Activated CD4-positive, CD25-positive, alpha-beta regulatory T cell (primary cell): ENCODE results near the gene TMCC3.
"Not testable (repeated sequence)": the region's sequence is repeated elsewhere in the genome, so short reads cannot be mapped to it uniquely, and the experiment has no call there.

Experiments
- DNase-seq, 4 experiments: peaks; one replicate each; lab custom pipeline; 2025; lab: John Stamatoyannopoulos, UW

Gene TMCC3, protein sequence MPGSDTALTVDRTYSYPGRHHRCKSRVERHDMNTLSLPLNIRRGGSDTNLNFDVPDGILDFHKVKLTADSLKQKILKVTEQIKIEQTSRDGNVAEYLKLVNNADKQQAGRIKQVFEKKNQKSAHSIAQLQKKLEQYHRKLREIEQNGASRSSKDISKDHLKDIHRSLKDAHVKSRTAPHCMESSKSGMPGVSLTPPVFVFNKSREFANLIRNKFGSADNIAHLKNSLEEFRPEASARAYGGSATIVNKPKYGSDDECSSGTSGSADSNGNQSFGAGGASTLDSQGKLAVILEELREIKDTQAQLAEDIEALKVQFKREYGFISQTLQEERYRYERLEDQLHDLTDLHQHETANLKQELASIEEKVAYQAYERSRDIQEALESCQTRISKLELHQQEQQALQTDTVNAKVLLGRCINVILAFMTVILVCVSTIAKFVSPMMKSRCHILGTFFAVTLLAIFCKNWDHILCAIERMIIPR

DNA sequence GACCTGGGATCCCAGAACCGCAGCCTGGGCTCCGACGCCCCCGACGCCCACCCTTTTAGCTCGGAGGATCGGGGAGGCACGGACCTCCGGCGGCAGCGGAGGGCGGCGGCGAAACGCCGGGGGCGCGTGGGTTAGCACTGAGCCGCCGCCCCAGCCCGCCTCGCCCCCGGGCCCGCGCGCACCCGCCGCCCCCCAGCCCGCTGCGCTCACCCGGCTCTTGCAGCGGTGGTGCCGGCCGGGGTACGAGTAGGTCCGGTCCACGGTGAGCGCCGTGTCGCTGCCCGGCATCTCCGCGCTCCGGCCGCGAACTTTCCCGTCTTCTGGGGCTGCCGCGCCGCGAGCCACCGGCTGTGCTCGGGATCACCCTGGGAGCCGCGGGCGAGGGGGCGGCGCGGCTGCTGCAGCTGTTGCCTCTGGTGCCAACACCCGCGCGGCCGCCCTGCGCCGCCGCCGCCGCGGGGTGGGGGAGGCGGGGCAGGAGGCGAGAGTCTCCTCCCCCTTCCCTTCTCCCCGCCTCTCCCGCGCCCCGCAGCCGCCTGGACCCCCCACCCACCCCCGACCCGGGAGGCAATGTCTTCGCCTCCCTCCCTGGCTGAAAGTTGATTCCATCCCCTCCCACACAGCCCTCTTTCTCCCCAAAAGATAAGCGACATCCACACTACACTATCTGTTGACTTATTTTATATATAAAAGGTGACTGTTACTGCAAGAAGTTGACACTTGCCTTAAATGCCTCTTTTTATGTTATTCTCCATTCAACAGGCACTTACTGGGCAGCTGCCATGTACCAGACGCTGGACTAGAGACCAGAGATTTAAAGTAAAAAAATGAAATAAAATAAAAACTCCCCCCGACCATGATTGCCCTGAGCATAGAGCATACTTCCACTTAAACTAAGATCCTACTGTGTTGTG, at the start of gene TMCC3:
TSS of gene TMCC3 (minus strand) at position 415 of the 914 bp plus-strand sequence. CDS start at position 288, 127 bp downstream.
- DNase-seq = no peak

DNA sequence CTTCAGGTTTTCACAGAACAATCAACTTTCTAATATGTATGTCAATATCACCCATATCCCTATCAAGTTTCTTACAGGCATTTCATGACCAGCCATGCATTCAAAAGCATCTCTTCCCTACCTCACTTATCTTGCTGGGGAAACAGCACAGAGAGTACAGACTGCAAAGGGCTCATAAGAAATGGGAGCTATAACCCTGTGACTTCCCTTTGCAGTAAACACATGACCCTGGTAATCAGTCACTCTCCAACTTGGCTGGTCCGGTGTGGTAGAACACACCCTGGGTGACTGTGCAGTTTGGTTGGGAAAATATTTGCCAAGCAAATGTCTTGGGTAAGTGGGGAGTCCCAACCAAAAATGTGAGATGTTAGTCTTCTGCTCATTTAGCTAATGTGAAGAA, 49.4 kb upstream of the TMCC3 start:
- no peak for DNase-seq

DNA sequence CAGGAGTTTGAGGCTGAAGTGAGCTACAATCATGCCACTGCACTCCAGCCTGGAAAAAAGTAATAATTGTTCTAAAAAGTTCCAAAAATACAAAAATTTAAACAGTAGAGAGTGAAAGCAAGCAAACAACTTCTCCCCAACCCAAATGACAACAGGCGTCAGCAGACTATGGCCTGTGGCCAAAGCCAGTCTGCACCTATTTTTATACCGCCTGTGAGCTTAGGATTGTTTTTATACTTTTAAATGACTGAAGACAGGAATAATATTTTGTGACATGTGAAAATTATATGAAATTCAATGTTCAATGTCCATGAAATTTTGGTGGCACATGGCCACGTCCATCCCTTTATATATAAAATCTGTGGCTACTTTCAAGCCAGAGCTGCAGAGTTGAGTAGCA, 48.2 kb upstream of the TMCC3 start:
- DNase-seq = no peak

DNA sequence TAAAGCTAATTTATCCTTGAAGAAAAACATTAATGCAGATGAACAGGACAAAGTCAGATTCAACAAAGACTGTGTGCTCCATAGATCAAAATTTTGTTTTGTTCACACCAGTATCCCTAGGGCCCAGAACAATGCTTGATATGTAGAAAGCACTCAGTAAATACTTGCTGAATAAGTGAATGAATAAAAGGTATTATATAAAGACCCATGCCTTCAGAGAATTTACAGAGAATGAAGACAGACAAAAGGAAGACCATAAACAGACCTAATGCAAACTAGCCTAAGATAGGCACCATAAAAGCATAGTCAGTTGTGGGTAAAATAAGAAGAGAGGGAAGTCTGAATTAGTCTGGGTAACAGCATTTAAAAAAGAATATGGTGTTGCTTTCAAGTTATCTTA, 47.3 kb upstream of the TMCC3 start:
- DNase-seq = no peak

DNA sequence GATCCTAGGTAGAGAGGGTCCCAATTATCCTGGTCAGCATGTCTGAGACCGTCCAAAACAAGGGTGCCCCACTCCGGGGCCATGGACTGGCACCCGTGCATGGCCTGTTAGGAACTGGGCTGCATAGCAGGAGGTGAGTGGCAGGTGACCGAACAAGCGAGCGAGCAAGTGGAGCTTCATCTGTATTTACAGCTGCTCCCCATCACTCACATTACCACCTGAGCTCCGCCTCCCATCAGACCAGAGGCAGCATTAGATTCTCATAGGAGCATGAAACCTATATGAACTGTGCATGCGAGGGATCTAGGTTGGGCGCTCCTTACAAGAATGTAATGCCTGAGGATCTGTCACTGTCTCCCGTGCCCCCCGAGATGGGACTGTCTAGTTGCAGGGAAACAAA, 44.4 kb upstream of the TMCC3 start:
- no peak for DNase-seq

DNA sequence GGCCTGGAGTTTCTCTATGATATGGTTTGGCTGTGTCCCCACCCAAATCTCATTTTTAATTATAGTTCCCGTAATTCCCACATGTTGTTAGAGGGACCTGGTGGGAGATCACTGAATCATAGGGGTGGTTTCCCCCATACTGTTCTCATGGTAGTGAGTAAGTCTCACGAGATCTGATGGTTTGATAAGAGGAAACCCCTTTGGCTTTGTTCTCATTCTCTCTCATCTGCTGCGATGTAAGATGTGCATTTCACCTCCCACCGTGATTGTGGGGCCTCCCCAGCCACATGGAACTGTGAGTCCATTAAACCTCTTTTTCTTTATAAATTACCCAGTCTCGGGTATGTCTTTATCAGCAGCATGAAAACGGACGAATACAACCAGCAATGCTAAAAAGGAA, 42.5 kb upstream of the TMCC3 start:
- DNase-seq = not testable (repeated sequence)

DNA sequence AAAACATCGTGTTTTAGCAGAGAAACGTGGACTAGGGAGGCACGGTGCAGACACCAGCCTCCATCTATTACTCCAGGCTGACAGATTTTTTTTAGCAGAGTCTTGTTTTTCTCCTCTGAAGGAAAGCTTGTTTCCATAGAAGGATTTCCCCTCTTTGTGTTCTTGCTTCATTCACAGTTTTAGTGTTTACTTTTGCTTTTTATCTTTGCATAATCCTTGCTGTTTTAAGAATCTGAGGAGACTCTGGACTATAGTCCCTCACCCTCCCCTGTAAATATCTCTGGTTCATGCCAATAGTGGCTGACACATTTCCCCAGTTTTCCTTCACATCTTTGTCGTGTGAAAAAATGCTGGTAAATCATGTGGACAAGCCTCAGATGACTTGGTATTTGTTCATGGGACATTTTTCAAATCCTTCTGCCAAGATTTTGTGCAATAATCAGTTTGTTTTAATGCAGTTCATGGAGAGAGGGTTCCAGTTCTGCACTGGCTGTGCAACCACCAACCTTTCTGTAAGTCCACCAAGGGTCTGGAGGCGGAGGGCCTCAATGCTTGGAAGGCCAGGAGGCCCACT, 39.9 kb upstream of the TMCC3 start:
- DNase-seq = no peak

DNA sequence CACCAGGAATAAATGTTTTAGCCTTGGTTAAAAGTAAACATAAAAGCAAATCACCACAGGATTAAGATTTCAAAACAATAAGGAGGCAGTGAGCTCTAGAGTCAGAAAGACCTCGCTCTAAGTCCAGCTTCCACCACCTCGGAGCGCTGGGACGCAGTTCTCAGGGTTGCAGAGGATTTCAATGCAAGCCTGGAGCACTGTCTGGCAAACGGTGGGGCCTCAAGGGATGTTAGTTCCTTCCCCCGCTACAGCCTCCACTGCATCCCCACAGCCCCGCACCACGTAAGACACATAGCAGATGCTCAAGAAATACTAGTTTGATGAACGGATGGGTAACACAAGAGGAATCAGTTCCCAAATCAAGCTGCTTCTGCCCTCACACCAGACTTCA, 39.3 kb upstream of the TMCC3 start:
- DNase-seq = no peak

DNA sequence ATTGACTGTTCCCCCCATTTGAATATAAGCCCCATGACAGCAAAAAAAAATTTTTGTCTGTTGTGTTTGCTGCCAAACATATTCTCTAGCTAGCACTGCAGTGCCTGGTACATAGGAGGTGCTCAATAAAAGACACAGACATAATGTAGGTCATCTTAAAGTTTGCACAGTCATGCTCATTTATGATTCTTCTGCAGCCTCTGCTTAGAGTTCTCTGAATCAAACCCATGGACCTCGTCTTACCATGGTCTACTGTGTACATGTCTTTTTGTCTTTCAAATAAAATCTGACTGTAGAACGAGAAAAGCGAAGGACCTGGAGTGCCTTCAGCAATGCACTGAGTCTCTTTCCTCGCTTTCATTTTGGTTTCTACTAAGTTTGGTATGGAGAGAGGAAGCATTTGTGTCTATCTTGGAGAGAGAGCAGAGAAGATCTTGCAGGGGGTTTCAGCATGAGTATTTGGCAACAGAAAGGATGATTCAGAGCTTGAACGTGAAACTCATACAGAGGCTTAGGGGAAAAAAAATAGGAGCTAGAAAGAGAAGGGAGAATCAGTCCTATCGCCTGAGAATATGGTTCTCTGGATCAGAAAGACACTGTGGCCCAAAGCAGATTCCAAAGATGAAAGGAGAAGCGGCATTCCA, 38.8 kb upstream of the TMCC3 start:
- DNase-seq = no peak

DNA sequence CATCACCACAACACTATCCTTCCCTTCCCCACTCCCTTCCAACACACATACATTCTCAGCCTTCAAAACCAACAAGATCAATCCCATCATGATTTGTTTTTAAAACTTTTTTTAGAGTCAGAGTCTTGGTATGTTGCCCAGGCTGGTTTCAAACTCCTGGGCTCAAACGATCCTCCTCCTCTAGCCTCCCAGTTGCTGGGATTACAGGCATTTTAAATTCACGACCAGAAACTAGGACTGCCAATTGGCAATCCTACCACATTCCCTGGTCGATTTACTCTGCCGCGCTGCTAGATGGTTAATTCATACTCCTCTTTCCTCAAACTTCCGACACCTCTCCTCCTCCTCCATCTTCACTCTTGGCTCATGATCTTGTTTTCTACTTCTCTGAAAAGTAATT, 37.5 kb upstream of the TMCC3 start:
- no peak for DNase-seq

DNA sequence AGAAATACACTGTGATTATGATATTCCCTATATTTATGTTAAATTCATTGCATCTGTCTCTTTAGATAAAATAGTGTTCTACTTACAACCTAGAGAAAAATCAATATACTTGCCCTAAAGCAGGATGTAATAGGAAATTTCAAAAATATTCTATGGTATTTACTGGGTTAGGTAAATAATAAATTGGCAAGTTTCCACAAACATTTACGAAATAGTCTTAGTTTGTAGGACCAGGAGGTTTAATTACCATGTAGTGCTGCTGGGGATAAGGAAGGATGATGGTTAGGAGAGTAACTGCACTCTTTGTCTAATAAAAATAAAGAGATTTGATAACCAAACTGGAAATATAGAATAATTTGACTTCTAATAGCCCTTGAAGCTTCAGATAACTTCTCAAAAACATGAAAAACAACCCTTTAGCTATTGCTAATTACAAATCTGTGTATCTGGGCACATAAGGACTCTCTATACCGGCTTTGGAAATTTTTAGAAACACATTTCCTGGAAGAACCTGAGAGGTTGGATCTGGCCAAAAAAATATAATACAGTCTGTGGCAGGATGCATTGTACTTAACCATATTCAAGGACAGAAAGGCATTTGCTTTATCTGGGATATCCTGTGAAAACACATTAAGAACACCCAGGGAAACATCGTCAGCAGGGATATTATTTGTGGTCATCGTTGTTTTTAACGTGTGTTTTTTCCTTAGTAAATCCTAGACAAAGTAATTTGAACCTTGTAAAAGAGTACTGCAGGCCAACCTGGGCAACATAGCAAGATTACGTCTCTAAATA, 36.7 kb upstream of the TMCC3 start:
- DNase-seq = no peak

DNA sequence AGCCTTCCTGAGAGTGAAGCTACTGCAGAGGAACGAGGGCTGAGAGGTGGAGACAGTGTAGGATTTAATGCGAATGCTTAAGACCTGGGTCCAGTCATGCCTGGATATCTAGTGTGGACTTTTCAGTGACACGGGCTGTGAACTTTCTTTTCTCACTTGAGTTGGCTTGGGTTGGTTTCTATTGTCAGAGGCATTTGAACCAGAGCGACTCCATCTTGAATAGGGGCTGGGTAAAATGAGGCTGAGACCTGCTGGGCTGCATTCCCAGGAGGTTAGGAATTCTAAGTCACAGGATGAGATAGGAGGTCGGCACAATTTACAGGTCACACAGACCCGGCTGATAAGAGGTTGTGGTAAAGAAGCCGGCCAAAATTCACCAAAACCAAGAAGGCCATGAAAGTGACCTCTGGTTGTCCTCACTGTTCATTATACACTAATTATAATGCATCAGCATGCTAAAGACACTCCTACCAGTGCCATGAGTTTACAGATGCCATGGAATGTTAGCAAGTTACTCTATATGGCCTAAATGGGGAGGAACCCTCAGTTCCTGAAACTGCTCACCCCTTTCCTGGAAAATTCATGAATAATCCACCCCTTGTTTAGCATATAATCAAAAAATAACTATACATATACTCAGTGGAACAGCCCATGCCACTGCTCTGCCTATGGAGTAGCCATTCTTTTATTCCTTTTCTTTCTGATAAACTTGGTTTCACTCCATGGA, 34.2 kb upstream of the TMCC3 start:
- DNase-seq = no peak

DNA sequence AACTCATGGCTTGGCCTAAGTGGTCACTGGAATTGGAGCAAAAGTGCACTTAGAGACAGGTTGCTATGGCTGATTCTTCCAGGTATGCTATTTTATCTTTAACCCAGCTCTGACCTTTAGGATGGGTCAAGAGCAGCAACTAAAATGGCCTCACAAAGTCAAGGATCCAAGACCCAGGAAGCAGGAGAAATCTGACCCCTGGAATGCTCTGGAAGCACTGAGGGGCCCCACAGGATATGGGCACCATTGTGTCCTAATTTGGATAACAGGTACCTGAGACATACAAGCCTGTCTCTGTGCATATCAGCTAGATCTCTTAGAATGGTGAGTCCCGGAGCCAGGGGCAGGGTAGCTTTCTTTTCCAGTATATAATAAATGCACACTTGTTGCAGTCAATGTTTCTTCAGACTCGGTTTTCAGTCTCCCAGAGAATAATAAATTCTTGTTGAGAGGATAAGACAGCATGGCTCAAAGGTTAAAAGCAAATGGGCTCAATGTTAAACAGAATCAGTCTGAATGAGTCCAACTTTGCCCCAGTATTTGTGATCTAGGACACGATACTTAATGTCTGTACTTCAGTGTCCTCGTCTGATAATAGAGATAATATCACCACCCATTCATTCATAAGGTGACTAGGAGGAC, 29.3 kb upstream of the TMCC3 start:
- DNase-seq = no peak

DNA sequence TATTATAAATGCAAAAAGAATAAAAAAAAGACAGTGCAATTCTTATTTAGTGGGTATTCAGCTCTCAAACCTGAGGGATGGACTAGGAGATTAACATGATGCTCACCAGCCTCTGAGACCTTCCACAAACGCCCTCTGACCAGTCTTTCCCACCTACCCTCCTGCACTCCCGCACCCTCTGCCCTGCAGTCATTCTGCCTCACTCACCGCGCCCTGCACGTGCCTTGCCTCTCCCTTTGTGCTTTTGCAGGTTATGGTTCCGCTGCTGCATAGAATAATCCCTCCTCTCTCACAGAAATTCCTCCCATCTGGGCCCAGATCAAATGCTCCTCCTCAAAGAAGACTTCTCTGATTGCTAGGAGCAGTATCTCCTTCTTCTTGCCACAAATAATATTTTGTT, 28.5 kb upstream of the TMCC3 start:
- DNase-seq = no peak

DNA sequence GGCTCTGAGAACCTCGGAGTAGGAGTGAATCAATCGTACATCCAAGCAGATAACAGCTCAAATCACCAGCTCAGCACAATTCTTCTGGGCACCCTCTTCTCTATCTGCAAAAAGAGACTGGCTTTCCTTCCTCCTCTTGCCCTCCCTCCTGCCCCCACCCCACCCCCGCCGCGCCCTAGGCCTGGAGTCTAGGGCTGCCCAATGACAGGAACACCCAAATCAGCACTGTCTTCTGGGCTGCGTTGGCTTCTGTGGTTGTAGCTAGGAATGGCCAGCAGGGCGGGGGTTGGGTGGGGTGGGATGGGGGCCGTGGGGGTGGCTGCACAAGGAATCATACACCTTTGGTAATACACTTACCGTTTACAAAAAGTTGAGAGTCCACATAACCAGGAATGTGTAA, 28.0 kb upstream of the TMCC3 start:
- DNase-seq = no peak

DNA sequence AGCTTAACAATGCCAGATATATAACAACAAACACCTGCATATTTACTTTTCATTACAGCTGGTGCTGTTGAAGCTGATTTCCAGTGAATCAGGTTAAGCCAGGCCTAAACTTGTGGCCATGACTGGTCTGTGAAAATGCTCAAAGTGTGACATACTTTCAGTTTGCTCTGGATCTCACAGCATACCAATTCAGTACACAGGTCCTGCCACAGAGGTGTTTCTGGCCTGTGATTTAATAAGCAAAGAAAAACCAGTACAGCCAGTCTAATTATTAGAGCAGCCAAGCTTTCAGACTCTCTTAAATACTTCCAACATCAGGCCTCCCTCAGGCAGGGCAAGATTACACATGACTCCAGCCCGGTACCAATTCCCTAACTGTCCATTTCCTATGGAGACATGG, 27.4 kb upstream of the TMCC3 start:
- no peak for DNase-seq

DNA sequence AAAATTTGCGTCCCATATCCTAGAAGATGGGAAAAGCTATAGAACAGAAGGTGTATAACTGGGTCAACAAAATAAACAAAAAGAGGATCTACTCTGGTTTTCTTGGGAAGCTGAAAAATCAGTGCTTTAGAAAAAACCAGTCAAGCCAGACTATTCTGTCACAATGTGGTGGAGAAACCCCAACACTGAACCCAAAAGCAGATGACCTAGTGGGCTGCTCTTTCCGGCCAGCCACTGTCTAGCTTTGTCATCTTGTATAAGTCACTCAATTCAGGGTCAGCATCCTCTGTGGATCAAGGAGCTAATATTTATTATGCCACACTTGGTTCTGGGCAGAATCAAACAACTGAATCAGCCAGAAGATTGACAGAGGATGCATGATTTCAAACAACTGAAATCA, 26.6 kb upstream of the TMCC3 start:
- no peak for DNase-seq

DNA sequence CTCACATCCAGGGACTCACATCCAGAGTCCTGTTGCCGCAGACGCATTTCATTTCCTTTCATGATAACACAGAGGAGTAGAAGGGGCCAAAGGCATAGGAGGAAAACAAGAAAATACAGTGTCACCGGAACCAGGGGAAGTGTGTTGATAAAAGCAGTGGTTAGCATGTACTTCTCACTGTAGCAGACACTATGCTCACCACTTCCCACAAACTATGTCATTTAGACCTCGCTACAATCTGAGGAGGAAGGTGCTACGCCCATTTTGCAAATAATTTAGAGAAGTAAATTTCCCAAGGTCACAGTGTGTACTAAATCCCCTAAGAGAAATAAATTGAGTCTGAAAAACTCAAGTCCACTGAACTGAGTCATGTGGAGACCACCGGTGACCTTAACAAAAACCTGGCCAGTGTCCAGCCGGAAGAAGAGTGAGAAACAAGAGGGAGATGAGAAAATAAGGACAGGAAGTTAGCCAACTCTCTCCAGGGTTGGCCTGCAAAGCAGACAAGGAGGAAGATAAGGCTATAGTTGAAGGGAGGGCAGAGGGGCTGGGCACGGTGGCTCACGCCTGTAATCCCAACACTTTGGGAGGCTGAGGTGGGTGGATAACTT, 25.8 kb upstream of the TMCC3 start:
- no peak for DNase-seq

DNA sequence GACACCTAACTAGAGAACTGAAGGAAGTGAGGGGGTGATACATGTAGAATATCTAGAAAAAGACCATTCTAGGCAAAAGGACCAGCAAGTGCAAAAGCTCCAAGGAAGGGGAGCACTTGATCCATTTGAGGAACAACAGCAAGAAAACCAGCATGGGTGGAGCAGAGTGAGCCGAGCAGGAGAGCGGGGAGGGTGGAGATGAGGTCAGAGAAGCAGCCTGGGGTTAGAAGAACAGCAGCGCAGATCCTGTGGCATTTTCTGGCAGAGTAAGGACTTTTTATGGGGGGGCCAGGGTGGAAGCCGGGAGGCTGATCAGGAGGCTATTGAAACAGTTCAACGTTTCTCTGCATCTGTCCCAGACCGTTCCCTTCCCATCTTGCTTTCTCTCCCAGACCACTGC, 24.5 kb upstream of the TMCC3 start:
- DNase-seq = no peak

DNA sequence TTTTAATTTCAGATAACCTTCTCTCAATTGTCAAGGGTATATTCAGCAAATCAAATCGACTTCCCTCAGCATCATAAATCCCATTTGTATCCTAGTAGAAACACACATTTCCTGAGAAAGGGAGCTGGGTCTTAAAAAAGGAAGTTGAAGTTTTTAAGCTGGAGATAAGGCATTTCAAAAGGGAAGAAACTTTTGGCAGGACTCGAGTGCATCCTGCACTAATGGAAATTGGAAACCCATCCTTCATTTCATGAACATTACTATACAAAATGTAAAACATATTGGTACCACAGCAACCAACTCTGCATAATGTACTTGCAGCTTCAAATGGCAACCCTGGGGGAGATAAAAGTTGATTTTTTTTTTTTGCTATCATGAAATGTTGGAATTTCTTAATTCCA, 23.7 kb upstream of the TMCC3 start:
- no peak for DNase-seq
